ENCODE results near the gene ZNF217.
"Not testable (repeated sequence)": the region's sequence is repeated elsewhere in the genome, so short reads cannot be mapped to it uniquely, and the experiment has no call there.

The ZNF217 gene

GRCh38 chr20:53557130-53557529 lies 36.5 kb downstream of the ZNF217 start:
- no peak overlapping the region for H3K4me3 ChIP-seq (ENCODE audit: control insufficient read depth in 1 of 7, extremely low read depth in 1 of 7, insufficient read depth in 4 of 7, low read depth in 2 of 7, low read length in 6 of 7)
- peaks cover 0 to 6% (median 1%) of the 10 kb centered on the region in 4 experiments for H3K36me3 ChIP-seq (ENCODE audit: control insufficient read depth in 4 of 4, insufficient read depth in 4 of 4, low read length in 3 of 4)
- ChIA-PET CTCF (interaction anchor here (1.0 to 1.2 kb wide), 2 partner anchors 9 to 493 kb away, joined by 3 read pairs; no protein-coding TSS in a partner anchor), POLR2A (no interaction called here)
- no peak for DNase-seq
- no peaks in the 10 kb centered on the region for H3K27me3 ChIP-seq (replicated peaks in 2 of 5; ENCODE audit: control insufficient read depth in 4 of 5, insufficient read depth in 5 of 5, low read length in 4 of 5)
- no peaks in the 10 kb centered on the region for H3K9me3 ChIP-seq (ENCODE audit: control extremely low read depth in 1 of 5, control insufficient read depth in 4 of 5, insufficient read depth in 2 of 5, low read depth in 1 of 5, low read length in 4 of 5)
- H3K27ac ChIP-seq (ENCODE audit: insufficient read depth in 1 of 2, low read depth in 1 of 2, low read length in 2 of 2, poor library complexity in 1 of 2, severe bottlenecking in 2 of 2), result no peak overlapping the region
- WGBS (ENCODE audit: insufficient coverage), result 86% methylated on average over 7 of the region's 7 CpGs
- H3K4me1 ChIP-seq (ENCODE audit: control extremely low read depth in 1 of 4, control insufficient read depth in 4 of 4, insufficient read depth in 4 of 4, low read length in 3 of 4), result no peaks in the 10 kb centered on the region

DNA sequence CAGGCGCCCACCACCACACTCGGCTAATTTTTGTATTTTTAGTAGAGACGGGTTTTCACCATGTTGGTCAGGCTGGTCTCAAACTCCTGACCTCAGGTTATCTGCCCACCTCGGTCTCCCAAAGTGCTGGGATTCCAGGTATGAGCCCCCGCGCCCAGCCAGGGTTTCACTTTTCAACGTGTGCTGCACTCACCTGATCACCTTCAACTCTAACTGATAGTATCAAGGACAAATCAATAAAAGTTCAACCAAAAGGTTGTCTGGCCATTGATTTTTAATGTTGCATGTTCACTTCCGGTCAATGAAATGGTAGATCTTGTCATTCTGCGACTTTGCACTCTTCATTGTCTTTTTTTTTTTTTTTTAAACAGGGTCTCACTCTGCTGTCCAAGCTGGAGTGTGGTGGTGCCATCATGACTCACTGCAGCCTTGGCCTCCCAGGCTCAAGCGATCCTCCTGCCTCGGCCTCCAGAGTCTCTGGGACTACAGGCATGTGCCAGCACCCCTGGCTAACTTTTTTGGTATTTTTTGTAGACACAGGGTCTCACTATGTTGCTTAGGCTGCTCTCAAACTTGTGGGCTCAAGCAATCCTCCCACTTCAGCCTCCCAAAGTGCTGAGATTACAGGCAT lies 37.3 kb downstream of the ZNF217 start:
- no peak overlapping the region for H3K4me3 ChIP-seq (ENCODE audit: control insufficient read depth in 1 of 7, extremely low read depth in 1 of 7, insufficient read depth in 4 of 7, low read depth in 2 of 7, low read length in 6 of 7)

GRCh38 chr20:53555816-53556215 lies 37.8 kb downstream of the ZNF217 start:
- no peak overlapping the region for H3K4me3 ChIP-seq (ENCODE audit: control insufficient read depth in 1 of 7, extremely low read depth in 1 of 7, insufficient read depth in 4 of 7, low read depth in 2 of 7, low read length in 6 of 7)
- DNase-seq, result no peak
- ChIA-PET CTCF (no interaction called here), POLR2A (no interaction called here)
- H3K4me1 ChIP-seq (ENCODE audit: control extremely low read depth in 1 of 4, control insufficient read depth in 4 of 4, insufficient read depth in 4 of 4, low read length in 3 of 4), result no peaks in the 10 kb centered on the region
- WGBS (ENCODE audit: insufficient coverage), result 100% methylated on average over 1 of the region's 2 CpGs
- H3K9me3 ChIP-seq (ENCODE audit: control extremely low read depth in 1 of 5, control insufficient read depth in 4 of 5, insufficient read depth in 2 of 5, low read depth in 1 of 5, low read length in 4 of 5), result no peaks in the 10 kb centered on the region
- no peaks in the 10 kb centered on the region for H3K27me3 ChIP-seq (replicated peaks in 2 of 5; ENCODE audit: control insufficient read depth in 4 of 5, insufficient read depth in 5 of 5, low read length in 4 of 5)
- no peak overlapping the region for H3K27ac ChIP-seq (ENCODE audit: insufficient read depth in 1 of 2, low read depth in 1 of 2, low read length in 2 of 2, poor library complexity in 1 of 2, severe bottlenecking in 2 of 2)
- peaks cover 0 to 6% (median 1%) of the 10 kb centered on the region in 4 experiments for H3K36me3 ChIP-seq (ENCODE audit: control insufficient read depth in 4 of 4, insufficient read depth in 4 of 4, low read length in 3 of 4)

More for the DNA sequence above, 37.3 kb downstream of the ZNF217 start:
- peaks cover 0 to 6% (median 1%) of the 10 kb centered on the region in 4 experiments for H3K36me3 ChIP-seq (ENCODE audit: control insufficient read depth in 4 of 4, insufficient read depth in 4 of 4, low read length in 3 of 4)
- H3K9me3 ChIP-seq (ENCODE audit: control extremely low read depth in 1 of 5, control insufficient read depth in 4 of 5, insufficient read depth in 2 of 5, low read depth in 1 of 5, low read length in 4 of 5), result no peaks in the 10 kb centered on the region
- no peak for DNase-seq
- no peaks in the 10 kb centered on the region for H3K4me1 ChIP-seq (ENCODE audit: control extremely low read depth in 1 of 4, control insufficient read depth in 4 of 4, insufficient read depth in 4 of 4, low read length in 3 of 4)
- ChIA-PET POLR2A (no interaction called here), CTCF (interaction anchor here (1.0 to 1.2 kb wide), 2 partner anchors 9 to 494 kb away, joined by 3 read pairs; no protein-coding TSS in a partner anchor)
- no peaks in the 10 kb centered on the region for H3K27me3 ChIP-seq (replicated peaks in 2 of 5; ENCODE audit: control insufficient read depth in 4 of 5, insufficient read depth in 5 of 5, low read length in 4 of 5)
- 94% methylated on average over 11 of the region's 11 CpGs for WGBS (ENCODE audit: insufficient coverage)
- no peak overlapping the region for H3K27ac ChIP-seq (ENCODE audit: insufficient read depth in 1 of 2, low read depth in 1 of 2, low read length in 2 of 2, poor library complexity in 1 of 2, severe bottlenecking in 2 of 2)

GRCh38 chr20:53555081-53555480 lies 38.6 kb downstream of the ZNF217 start:
- no peak for DNase-seq
- no peaks in the 10 kb centered on the region for H3K4me1 ChIP-seq (ENCODE audit: control extremely low read depth in 1 of 4, control insufficient read depth in 4 of 4, insufficient read depth in 4 of 4, low read length in 3 of 4)
- ChIA-PET CTCF (no interaction called here), POLR2A (no interaction called here)
- no peak overlapping the region for H3K4me3 ChIP-seq (ENCODE audit: control insufficient read depth in 1 of 7, extremely low read depth in 1 of 7, insufficient read depth in 4 of 7, low read depth in 2 of 7, low read length in 6 of 7)
- no peak overlapping the region for H3K27ac ChIP-seq (ENCODE audit: insufficient read depth in 1 of 2, low read depth in 1 of 2, low read length in 2 of 2, poor library complexity in 1 of 2, severe bottlenecking in 2 of 2)
- no peaks in the 10 kb centered on the region for H3K9me3 ChIP-seq (ENCODE audit: control extremely low read depth in 1 of 5, control insufficient read depth in 4 of 5, insufficient read depth in 2 of 5, low read depth in 1 of 5, low read length in 4 of 5)
- H3K27me3 ChIP-seq (replicated peaks in 2 of 5; ENCODE audit: control insufficient read depth in 4 of 5, insufficient read depth in 5 of 5, low read length in 4 of 5), result no peaks in the 10 kb centered on the region
- peaks cover 0 to 6% (median 1%) of the 10 kb centered on the region in 4 experiments for H3K36me3 ChIP-seq (ENCODE audit: control insufficient read depth in 4 of 4, insufficient read depth in 4 of 4, low read length in 3 of 4)
- WGBS (ENCODE audit: insufficient coverage), result 93% methylated on average over 3 of the region's 4 CpGs

DNA sequence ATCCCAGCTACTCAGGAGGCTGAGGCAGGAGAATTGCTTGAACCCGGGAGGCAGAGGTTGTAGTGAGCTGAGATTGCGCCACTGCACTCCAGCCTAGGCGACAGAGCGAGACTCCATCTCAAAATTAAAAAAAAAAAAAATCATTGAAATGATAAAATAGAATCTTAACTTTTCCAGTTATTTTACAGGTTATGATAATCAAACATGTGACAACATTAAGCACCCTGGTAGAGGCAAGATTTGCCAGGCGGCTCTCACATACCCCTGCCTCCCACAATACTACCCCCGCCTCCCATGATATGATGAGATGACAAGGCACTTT lies 41.1 kb downstream of the ZNF217 start:
- H3K9me3 ChIP-seq (ENCODE audit: control extremely low read depth in 1 of 5, control insufficient read depth in 4 of 5, insufficient read depth in 2 of 5, low read depth in 1 of 5, low read length in 4 of 5); H3K27me3 ChIP-seq (replicated peaks in 2 of 5; ENCODE audit: control insufficient read depth in 4 of 5, insufficient read depth in 5 of 5, low read length in 4 of 5); H3K4me1 ChIP-seq (ENCODE audit: control extremely low read depth in 1 of 4, control insufficient read depth in 4 of 4, insufficient read depth in 4 of 4, low read length in 3 of 4); H3K27ac ChIP-seq (ENCODE audit: insufficient read depth in 1 of 2, low read depth in 1 of 2, low read length in 2 of 2, poor library complexity in 1 of 2, severe bottlenecking in 2 of 2); H3K4me3 ChIP-seq (ENCODE audit: control insufficient read depth in 1 of 7, extremely low read depth in 1 of 7, insufficient read depth in 4 of 7, low read depth in 2 of 7, low read length in 6 of 7); CTCF ChIA-PET; POLR2A ChIA-PET; DNase-seq; H3K36me3 ChIP-seq (ENCODE audit: control insufficient read depth in 4 of 4, insufficient read depth in 4 of 4, low read length in 3 of 4): not testable (repeated sequence)
- 100% methylated on average over 2 of the region's 6 CpGs for WGBS (ENCODE audit: insufficient coverage)

- H3K4me1 ChIP-seq (ENCODE audit: control extremely low read depth in 1 of 4, control insufficient read depth in 4 of 4, insufficient read depth in 4 of 4, low read length in 3 of 4); H3K9me3 ChIP-seq (ENCODE audit: control extremely low read depth in 1 of 5, control insufficient read depth in 4 of 5, insufficient read depth in 2 of 5, low read depth in 1 of 5, low read length in 4 of 5); H3K27ac ChIP-seq (ENCODE audit: insufficient read depth in 1 of 2, low read depth in 1 of 2, low read length in 2 of 2, poor library complexity in 1 of 2, severe bottlenecking in 2 of 2); H3K4me3 ChIP-seq (ENCODE audit: control insufficient read depth in 1 of 7, extremely low read depth in 1 of 7, insufficient read depth in 4 of 7, low read depth in 2 of 7, low read length in 6 of 7); H3K36me3 ChIP-seq (ENCODE audit: control insufficient read depth in 4 of 4, insufficient read depth in 4 of 4, low read length in 3 of 4); CTCF ChIA-PET; DNase-seq; H3K27me3 ChIP-seq (replicated peaks in 2 of 5; ENCODE audit: control insufficient read depth in 4 of 5, insufficient read depth in 5 of 5, low read length in 4 of 5); POLR2A ChIA-PET: not testable (repeated sequence)
- 96% methylated on average over 8 of the region's 12 CpGs for WGBS (ENCODE audit: insufficient coverage)
Observed at GRCh38 chr20:53551719-53552571, 41.7 kb downstream of the ZNF217 start.
